GM18499 (cell line): ENCODE results near the gene IGHMBP2.
A peak's percentile ranks its signal among the peaks of the same experiment; 100 is the strongest.
"Not testable (repeated sequence)": the region's sequence is repeated elsewhere in the genome, so short reads cannot be mapped to it uniquely, and the experiment has no call there.

ENCODE experiments used
- ATAC-seq: cut with Tn5 transposase; IDR thresholded peaks from one replicate; pipeline ENCODE4 v1.9.1; 2021; ENCODE audit warnings: moderate number of reproducible peaks; ENCODE audit not compliant: insufficient read depth, unreplicated experiment

IGHMBP2 gene

GRCh38 chr11:68903288-68904247, at the start of gene IGHMBP2, which contains the start of gene MRPL21:
Gene IGHMBP2, plus strand, starts transcription at chr11:68903891. Its CDS starts 62 bp downstream, at chr11:68903953.
Gene MRPL21, minus strand, starts transcription at chr11:68903832. Its CDS starts 22 bp downstream, at chr11:68903810.
- ATAC-seq: peak; percentile 49

GRCh38 chr11:68854273-68854958, 49.3 kb upstream of the IGHMBP2 start:
- no peak for ATAC-seq

- ATAC-seq: no peak
These were observed 48.3 kb upstream of the IGHMBP2 start for GRCh38 chr11:68855205-68855981.

- ATAC-seq: not testable (repeated sequence)
These were observed 47.2 kb upstream of the IGHMBP2 start for GRCh38 chr11:68856425-68857030.

- no peak for ATAC-seq
These were observed 46.6 kb upstream of the IGHMBP2 start for GRCh38 chr11:68857037-68857586.

GRCh38 chr11:68859123-68859522, 44.6 kb upstream of the IGHMBP2 start:
- ATAC-seq: no peak

GRCh38 chr11:68862421-68862820, 41.3 kb upstream of the IGHMBP2 start:
- ATAC-seq: no peak

GRCh38 chr11:68863553-68864265, 40.0 kb upstream of the IGHMBP2 start:
- ATAC-seq: no peak

GRCh38 chr11:68865241-68865640, 38.5 kb upstream of the IGHMBP2 start:
- no peak for ATAC-seq

GRCh38 chr11:68867066-68867465, 36.6 kb upstream of the IGHMBP2 start:
- no peak for ATAC-seq

GRCh38 chr11:68868221-68868835, 35.4 kb upstream of the IGHMBP2 start:
- ATAC-seq: no peak

GRCh38 chr11:68870470-68870869, 33.2 kb upstream of the IGHMBP2 start:
- no peak for ATAC-seq

- ATAC-seq: no peak
These were observed 31.3 kb upstream of the IGHMBP2 start for GRCh38 chr11:68872216-68873003.

- ATAC-seq: no peak
These were observed 25.7 kb upstream of the IGHMBP2 start for GRCh38 chr11:68878022-68878421.

GRCh38 chr11:68880851-68881250, 22.8 kb upstream of the IGHMBP2 start:
- ATAC-seq: no peak

GRCh38 chr11:68881320-68881719, 22.4 kb upstream of the IGHMBP2 start:
- no peak for ATAC-seq

GRCh38 chr11:68882391-68882790, 21.3 kb upstream of the IGHMBP2 start:
- no peak for ATAC-seq

- ATAC-seq: not testable (repeated sequence)
These were observed 18.9 kb upstream of the IGHMBP2 start for GRCh38 chr11:68884827-68885226.
